ENCODE results near the gene CDC42EP4. TPM values are rescaled to one million over a fixed set of nuclear protein-coding genes. Genes with fewer than 3 reads are reported as not detected.

Gene CDC42EP4, protein sequence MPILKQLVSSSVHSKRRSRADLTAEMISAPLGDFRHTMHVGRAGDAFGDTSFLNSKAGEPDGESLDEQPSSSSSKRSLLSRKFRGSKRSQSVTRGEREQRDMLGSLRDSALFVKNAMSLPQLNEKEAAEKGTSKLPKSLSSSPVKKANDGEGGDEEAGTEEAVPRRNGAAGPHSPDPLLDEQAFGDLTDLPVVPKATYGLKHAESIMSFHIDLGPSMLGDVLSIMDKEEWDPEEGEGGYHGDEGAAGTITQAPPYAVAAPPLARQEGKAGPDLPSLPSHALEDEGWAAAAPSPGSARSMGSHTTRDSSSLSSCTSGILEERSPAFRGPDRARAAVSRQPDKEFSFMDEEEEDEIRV
- total RNA-seq = 21.4 and 34.2 TPM in 2 replicates

- peak; percentile 70 for DNase-seq (ENCODE audit: low read depth, low spot score)
These were observed at the start of gene CDC42EP4 for GRCh38 chr17:73311781-73312641. TSS of gene CDC42EP4 (minus strand) at chr17:73312001. CDS start at chr17:73286500, 25,501 bp downstream.

GRCh38 chr17:73360961-73361761, 49.4 kb upstream of the CDC42EP4 start:
- DNase-seq (ENCODE audit: low read depth, low spot score) = no peak

DNA sequence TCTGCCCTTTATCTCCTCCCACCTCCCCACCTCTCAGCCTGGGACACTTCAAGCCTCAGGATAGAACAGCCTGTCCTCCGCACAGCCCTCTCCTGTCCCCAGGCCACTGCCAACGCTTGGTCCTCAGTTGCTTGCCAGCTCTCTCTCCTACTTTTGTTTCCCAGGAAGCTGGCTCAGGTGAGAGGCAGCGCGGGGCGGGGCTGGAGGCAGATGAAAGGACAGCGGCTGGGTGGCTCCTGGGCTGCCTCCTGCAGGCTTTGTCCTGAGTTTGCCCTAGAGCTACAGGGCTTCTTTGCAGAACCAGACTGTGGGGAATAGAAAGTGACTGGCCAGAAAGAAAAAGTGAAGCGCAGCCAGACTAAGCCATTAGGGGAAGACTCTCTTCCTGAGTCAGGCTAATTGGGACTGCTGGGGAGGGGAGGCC, 48.2 kb upstream of the CDC42EP4 start:
- no peak for DNase-seq (ENCODE audit: low read depth, low spot score)

GRCh38 chr17:73359352-73359751, 47.6 kb upstream of the CDC42EP4 start:
- no peak for DNase-seq (ENCODE audit: low read depth, low spot score)

- no peak for DNase-seq (ENCODE audit: low read depth, low spot score)
These were observed 46.9 kb upstream of the CDC42EP4 start for GRCh38 chr17:73358668-73359067.

DNA sequence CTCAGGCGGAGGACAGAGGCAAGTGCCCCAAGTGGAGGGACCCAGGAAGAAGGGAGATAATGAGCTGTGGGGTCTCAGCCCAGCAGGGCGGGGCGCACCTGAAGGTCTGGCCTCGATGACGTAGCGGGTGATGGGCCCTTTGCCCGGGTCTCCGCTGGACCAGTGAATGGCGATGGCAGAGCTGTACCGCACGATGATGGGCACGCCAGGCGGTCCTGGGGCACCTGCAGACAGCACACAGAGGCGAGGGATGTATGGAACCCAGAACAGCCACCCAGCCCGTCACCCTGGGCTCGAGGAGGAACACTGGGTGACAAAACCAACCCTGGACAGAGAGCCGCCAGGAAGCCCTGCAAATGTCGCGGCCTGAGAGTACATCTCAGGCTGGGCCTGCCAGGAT, 46.2 kb upstream of the CDC42EP4 start:
- DNase-seq (ENCODE audit: low read depth, low spot score) = no peak

DNA sequence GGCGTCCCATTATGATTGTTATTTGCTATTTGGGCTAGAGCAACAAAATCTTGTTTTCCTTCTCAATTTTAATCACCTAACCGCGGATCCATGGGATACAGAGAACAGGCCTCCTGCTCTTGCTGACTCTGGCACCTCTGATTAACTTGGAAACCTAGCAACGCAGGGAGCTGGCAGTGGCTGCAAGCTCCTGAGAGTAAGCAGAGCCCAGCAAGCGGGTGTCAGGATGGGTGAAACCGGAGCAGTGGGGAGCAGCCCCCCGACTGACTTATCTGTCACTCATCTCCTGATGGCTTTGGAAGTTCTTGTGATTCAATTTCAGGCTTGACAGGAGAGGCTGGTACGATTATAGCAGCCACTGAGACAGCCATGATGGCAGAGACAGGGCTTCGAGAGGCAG, 45.5 kb upstream of the CDC42EP4 start:
- DNase-seq (ENCODE audit: low read depth, low spot score) = no peak

GRCh38 chr17:73356561-73357170, 44.9 kb upstream of the CDC42EP4 start:
- DNase-seq (ENCODE audit: low read depth, low spot score) = no peak

- no peak for DNase-seq (ENCODE audit: low read depth, low spot score)
These were observed 42.9 kb upstream of the CDC42EP4 start for GRCh38 chr17:73354423-73355284.

GRCh38 chr17:73352261-73352660, 40.5 kb upstream of the CDC42EP4 start:
- no peak for DNase-seq (ENCODE audit: low read depth, low spot score)

DNA sequence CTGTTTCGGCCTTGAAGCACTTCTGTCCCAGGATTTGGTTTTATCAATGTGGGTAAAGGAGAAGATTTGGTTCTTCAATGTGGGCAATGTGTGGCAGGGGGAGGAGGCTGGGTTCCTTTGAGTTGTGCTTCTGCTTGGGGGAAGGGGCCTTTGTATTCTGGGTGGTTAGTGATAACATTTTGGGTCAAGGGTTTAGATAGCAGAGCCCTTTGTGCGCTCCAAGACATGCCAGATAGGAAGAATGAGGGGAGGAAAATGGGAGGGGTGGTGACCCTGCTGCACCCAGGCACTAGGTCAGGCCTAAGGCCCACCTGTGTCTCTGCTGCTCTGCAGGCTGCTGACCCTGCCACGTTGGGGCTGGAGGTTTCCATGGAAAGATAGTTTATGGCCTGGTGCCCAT, 40.0 kb upstream of the CDC42EP4 start:
- no peak for DNase-seq (ENCODE audit: low read depth, low spot score)

DNA sequence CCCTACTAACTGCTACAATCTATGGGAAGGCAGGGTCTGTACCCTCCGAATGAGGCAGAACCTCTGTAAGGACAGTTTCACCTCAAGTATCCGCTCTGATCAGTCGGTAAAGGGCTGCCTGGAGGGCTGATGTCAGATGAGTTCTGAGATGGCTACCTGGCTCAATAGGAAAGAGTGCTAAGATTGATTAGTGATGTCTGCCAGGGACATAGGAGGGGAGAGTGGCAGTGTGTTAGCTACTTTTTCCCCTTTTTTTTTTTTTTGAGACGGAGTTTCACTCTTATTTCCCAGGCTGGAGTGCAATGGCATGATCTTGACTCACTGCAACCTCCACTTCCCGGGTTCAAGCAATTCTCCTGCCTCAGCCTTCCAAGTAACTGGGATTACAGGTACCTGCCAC, 39.1 kb upstream of the CDC42EP4 start:
- no peak for DNase-seq (ENCODE audit: low read depth, low spot score)

GRCh38 chr17:73349647-73350046, 37.8 kb upstream of the CDC42EP4 start:
- no peak for DNase-seq (ENCODE audit: low read depth, low spot score)

- no peak for DNase-seq (ENCODE audit: low read depth, low spot score)
These were observed 37.3 kb upstream of the CDC42EP4 start for GRCh38 chr17:73349138-73349537.

GRCh38 chr17:73348829-73349095, 37.0 kb upstream of the CDC42EP4 start:
- DNase-seq (ENCODE audit: low read depth, low spot score) = no peak

DNA sequence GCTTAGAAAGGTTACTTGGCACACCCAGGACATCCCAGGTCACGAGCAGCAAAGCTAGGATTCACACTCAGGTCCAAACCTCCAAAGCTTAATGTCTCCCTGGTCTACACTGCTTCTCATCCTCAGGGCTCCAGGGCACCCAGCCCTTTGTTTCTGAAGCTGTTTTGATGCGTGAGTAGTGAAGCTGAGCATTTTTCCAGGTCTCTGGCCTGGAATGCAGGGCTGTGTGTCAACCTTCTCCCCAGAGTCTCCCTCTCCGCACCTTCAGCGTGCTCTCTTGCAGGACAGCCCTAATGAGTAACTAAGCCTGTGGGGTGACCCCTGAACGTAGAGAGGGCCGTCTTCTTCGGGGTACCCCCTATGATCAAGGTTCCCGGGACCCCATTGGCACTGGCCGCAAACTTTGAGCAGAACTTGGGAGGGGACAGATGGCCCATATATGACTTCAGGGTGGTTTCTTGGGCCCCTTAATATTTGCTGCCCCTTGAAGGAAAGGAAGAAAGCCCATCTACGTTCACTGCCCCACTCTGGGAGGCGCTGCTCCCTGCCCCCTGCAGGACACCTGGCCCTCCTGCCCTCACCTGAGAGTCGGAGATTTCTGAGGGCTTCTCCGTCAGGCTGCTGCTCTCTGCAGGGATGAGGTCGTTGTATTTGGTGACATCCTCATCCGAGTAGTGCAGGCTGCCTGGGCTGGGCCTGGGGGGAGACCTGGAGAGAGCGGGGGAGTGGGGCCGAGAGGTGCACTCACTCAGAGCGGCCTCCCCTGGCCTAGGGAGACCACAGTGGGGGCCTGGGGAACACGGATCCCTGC, 36.4 kb upstream of the CDC42EP4 start:
- no peak for DNase-seq (ENCODE audit: low read depth, low spot score)

GRCh38 chr17:73347351-73347750, 35.5 kb upstream of the CDC42EP4 start:
- DNase-seq (ENCODE audit: low read depth, low spot score) = no peak

DNA sequence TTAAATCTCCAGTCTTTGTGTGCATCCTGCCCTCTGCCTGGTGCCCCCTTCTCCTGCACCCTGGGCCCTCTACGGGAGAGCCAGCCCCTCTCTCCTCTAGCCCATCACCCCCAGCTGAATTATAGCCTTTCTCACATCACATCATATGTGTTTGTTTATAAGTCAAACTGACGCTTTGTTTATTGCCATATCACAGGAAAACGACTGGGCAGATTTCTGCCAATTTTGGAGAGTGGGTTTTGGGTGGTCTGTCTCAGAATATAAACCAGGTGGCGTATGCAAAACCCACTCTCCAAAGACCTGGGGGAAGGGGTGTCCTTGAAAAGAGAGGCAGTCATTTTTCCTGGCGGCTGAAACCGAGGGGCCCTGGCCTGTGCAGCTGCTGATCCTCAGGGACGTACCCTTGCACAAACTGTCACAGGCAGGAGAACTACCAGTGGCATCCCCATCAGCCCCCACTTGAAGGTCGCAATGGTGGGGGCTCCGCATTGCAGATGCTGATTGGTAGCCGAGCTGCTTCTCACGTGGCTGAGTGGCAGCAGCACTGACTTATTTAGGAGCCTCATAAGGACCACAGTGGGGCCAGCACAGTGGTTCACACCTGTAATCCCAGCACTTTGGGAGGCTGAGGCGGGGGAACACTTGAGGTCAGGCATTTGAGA, 34.8 kb upstream of the CDC42EP4 start:
- DNase-seq (ENCODE audit: low read depth, low spot score) = no peak

All from pulmonary artery endothelial cell (primary cell).